ENCODE measurements around the gene PTPRJ. TPM values are rescaled to one million over a fixed set of nuclear protein-coding genes. Genes with fewer than 3 reads are reported as not detected.

Gene PTPRJ
- total RNA-seq, 1 experiment from 2014 or later, result 0.30 TPM

DNA sequence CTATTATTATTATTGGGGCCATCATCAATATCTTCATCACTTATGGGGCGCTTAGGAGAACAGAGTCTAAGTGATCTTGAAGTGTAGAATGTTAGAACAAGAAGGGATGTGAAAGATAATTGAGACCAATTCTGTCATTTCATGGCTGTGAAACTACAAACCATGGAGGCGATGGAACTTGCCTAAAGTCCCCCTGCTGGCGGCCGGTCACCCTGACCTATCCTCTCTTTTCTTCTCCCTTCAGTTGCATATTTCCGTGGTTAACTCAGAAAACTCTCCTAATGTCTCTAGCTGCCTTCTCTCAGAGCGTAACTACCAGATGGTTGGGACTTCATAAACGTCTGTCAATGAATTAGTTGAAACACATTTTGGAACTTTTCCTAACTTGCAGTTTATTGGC lies 229.7 kb downstream of the PTPRJ start:
- TF ChIP-seq, protein P1, sequence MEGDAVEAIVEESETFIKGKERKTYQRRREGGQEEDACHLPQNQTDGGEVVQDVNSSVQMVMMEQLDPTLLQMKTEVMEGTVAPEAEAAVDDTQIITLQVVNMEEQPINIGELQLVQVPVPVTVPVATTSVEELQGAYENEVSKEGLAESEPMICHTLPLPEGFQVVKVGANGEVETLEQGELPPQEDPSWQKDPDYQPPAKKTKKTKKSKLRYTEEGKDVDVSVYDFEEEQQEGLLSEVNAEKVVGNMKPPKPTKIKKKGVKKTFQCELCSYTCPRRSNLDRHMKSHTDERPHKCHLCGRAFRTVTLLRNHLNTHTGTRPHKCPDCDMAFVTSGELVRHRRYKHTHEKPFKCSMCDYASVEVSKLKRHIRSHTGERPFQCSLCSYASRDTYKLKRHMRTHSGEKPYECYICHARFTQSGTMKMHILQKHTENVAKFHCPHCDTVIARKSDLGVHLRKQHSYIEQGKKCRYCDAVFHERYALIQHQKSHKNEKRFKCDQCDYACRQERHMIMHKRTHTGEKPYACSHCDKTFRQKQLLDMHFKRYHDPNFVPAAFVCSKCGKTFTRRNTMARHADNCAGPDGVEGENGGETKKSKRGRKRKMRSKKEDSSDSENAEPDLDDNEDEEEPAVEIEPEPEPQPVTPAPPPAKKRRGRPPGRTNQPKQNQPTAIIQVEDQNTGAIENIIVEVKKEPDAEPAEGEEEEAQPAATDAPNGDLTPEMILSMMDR (IDR thresholded peaks at IDR 0.05; ENCODE audit: unreplicated experiment), result no peak

DNA sequence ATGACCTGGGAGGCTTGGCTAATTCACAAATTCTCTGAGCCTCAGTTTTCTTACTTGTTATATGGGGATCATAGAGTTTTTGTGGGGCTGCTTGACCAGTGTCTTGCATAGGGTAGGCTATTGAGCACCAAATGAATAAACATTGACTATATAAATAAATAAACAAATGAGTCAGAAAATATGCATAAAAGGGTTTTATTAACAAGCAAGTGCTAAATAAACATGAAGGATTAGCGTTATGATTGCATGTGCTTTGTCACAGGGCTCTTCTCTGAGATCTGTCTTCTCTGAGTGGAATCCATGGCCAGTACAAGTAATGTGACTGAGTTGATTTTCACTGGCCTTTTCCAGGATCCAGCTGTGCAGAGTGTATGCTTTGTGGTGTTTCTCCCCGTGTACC lies 236.2 kb downstream of the PTPRJ start, which contains the start of gene OR4B1:
TSS of gene OR4B1 (plus strand) at position 301 of the 400 bp plus-strand sequence. CDS start at position 301, 0 bp downstream.
- intact Hi-C loops (cut with micrococcal nuclease), result no loop called here
- BruUV-seq (replicated peaks), result no TSS peak
- no peak for DNase-seq (ENCODE audit: unreplicated experiment)
- POLR2A ChIA-PET, result no interaction called here
- Mint-ChIP-seq H3K4me3 (ENCODE audit: unreplicated experiment) (no peak within 1 kb of the TSS), H3K27ac (ENCODE audit: low read depth, unreplicated experiment) (no peak within 1 kb of the TSS), H3K4me1 (ENCODE audit: insufficient read depth, unreplicated experiment) (no peaks in the 10 kb centered on the region), H3K9me3 (ENCODE audit: unreplicated experiment) (peaks cover 6% of the 10 kb centered on the region), H3K36me3 (ENCODE audit: insufficient read depth, unreplicated experiment) (no peaks in the 10 kb centered on the region), H3K27me3 (ENCODE audit: insufficient read depth, unreplicated experiment) (no peaks in the 10 kb centered on the region)
- CTCF ChIA-PET, result no interaction called here
- TF ChIP-seq, protein P1 (IDR thresholded peaks at IDR 0.05; ENCODE audit: unreplicated experiment), result no peak

More for the DNA sequence above, 229.7 kb downstream of the PTPRJ start:
- ChIA-PET CTCF (interaction anchor here (0.6 kb wide), 1 partner anchor 73 kb away, joined by 3 read pairs; no protein-coding TSS in a partner anchor), POLR2A (no interaction called here)
- Mint-ChIP-seq H3K36me3 (ENCODE audit: insufficient read depth, unreplicated experiment) (no peaks in the 10 kb centered on the region), H3K4me3 (ENCODE audit: unreplicated experiment) (no peak overlapping the region), H3K27me3 (ENCODE audit: insufficient read depth, unreplicated experiment) (no peaks in the 10 kb centered on the region), H3K9me3 (ENCODE audit: unreplicated experiment) (peaks cover 6% of the 10 kb centered on the region), H3K27ac (ENCODE audit: low read depth, unreplicated experiment) (no peak overlapping the region), H3K4me1 (ENCODE audit: insufficient read depth, unreplicated experiment) (no peaks in the 10 kb centered on the region)
- DNase-seq (ENCODE audit: unreplicated experiment), result peak; percentile 19
- no TSS peak for BruUV-seq (replicated peaks)
- intact Hi-C loops (cut with micrococcal nuclease), result no loop called here

Small RNAs within 50 kb of the gene (microRNA-seq; reads per million reads assigned to microRNA genes)
- not detected for gene MIR3161

Other genes starting within 250 kb of the PTPRJ start
- gene FNBP4, start 213.2 kb upstream of the PTPRJ start, total RNA-seq (2022), result 128 and 130 TPM in 2 replicates
- gene NUP160, start 132.2 kb upstream of the PTPRJ start, total RNA-seq (2022), result 32.0 and 33.8 TPM in 2 replicates
- gene OR4B1, start 236.3 kb downstream of the PTPRJ start, total RNA-seq (2022), result not detected in 2 replicates

Measured in MCF 10A (cell line).